NCI-H1092 (cell line): Measurements from ENCODE around the gene SYT2.

Experiments
- DNase-seq: peaks from one replicate; lab custom pipeline; 2025; lab: John Stamatoyannopoulos, UW

SYT2 gene

DNA sequence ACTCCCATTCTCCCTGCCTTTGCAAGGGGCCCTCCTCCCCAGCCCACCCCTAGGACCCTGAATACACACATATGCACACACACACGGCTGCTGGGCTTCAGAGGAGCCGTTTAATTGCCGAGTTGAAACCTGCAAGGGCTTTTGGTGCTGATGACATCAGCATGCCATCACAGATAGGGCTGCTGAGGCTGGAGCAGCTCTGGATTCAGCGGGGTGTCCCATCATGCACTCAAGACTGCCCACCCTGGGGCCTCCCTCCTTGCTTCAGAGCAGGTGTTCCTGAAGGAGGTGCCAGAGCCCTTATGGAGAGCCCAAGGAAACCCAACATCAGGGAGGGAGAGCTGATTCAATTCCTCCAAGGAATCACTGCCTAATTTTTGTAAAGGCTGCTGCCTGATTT, 5.7 kb downstream of the SYT2 start:
- no peak for DNase-seq

DNA sequence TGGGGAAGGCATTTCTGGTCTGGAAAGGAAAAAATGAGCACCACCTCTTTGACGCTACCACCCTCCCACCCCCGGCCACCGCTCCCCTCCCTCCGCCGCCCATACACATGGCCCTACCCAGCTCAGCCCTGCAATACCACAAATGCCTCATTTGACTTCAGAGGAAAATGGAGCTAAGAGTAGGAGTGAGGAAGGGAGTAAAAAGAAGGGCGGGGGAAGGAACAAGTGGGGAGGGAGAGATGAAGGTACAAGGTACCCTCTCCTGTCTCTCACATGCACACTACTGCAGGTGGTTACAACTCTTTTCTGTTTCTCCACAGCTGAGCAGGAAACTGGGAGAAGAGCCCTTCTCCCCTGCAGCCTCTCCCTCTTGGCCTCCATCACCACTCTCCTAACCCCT, 7.1 kb downstream of the SYT2 start:
- no peak for DNase-seq

GRCh38 chr1:202702088-202702487, 8.2 kb downstream of the SYT2 start:
- DNase-seq = no peak

DNA sequence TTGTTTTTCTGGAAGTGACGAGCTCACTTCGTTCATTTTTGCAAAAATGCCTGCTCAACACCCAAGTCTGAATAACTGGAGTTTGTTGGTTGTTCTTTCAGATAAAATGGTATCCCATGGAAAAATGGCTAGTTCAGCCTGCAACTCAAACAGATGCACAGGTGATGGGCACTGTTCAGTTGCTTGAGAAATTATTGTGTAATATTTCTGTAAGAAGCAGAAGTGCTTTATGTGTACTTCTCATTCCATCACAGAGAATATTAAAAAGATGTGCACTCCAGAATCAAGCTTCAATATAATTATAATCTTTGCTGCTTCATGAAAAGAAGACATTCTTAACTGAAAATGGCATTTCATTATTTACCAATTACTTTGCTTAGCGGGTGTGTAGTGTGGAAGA, 9.1 kb downstream of the SYT2 start:
- DNase-seq = no peak

DNA sequence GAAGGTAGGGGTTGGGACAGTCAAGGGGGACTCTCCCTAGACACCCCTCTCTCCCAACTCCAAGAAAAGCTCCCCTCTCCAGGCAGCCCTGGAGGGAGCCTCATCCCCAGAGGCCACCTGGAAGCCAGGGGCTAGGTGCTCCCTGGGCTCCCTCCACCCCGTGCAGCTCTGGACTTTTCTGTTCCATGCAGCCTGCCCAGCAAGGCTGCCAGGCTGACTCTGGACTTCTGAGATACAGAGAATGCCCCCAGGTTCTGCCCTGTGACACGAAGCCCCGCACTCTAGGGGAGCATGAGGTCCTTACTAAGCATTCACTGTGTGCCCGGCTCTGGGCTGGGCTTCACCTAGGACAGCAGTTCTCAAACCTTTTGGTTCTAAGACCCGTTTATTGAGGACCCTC, 10.2 kb downstream of the SYT2 start:
- DNase-seq = no peak

DNA sequence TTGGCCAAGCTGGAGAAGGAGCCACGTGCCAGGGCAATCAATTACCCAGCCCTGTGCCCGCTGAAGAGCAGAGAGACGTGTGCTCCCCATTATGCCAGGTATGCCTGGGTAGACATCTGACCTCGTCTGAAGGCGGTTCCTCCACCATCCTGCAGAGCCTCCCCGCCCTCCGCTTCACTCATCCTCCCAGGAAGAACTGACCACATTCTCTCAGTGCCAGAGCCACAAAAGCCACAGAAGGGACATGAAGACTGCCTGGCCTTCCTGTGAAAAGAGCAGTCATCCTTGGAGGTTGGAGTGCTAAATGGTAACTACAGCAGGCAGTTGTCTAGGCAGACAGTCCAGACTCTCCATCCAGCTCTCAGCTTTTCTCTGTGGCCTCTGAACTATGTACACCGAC, 12.0 kb downstream of the SYT2 start:
- no peak for DNase-seq

DNA sequence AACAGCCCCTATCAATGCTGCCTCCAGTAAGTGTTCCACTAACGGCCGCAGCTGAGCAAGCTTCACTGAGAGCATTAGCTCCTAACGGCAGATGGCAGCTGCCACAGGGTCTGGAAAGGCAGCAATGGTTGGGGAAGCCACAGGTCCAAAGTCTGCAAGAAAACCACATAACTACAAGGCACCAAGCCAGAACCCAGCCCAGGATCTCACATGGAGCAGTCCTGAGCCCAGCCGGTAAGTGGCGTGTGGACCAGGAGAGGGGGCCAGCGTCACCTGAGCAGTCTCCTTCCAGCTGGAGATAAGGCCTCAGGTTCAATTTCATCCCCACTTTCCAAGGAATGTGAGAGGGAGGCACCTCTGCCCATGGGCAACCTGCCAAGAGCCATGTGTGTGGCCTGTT, 13.2 kb downstream of the SYT2 start:
- DNase-seq = peak; percentile 23

GRCh38 chr1:202694314-202694713, 15.9 kb downstream of the SYT2 start:
- peak; percentile 82 for DNase-seq

GRCh38 chr1:202692959-202693555, 17.2 kb downstream of the SYT2 start:
- DNase-seq = peak; percentile 3

DNA sequence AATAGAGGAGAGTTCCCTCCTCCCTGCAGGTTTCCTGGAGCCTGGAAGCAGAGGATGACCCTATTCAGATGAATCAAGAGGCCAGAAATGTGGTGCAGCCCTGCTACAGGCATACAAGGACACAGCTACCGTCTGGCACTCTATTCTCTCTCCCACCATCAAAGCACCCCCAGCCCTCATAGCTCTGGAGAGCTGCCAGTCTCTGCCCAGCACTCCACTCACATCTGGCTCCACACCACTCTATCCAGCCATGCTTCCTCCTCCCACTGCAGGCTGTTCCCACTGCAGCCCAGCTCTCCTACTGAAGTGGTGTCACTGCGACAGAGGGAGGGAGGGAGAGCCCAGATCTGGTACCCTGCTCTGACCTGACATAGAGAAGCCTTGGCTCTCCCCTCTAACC, 18.4 kb downstream of the SYT2 start:
- DNase-seq = peak; percentile 90

GRCh38 chr1:202689493-202690342, 20.5 kb downstream of the SYT2 start:
- no peak for DNase-seq

DNA sequence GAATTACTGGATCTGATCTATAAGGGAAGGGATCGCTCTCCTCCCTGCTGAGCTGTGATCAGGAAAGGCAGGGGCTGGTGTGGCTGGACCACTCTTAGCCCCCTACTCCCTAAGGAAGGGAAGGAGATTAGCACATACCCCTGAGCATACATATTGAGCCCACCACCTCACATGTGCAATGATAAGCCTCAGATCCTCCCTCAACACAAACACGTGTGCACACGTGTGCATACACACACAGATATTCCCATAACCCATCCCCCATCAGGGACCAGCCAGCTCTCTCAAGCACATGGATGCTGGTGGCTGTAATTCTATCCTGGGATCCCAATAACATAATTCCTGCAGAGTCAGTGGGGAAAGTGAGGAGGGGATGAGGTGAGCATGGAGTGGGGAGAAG, 21.2 kb downstream of the SYT2 start:
- no peak for DNase-seq

DNA sequence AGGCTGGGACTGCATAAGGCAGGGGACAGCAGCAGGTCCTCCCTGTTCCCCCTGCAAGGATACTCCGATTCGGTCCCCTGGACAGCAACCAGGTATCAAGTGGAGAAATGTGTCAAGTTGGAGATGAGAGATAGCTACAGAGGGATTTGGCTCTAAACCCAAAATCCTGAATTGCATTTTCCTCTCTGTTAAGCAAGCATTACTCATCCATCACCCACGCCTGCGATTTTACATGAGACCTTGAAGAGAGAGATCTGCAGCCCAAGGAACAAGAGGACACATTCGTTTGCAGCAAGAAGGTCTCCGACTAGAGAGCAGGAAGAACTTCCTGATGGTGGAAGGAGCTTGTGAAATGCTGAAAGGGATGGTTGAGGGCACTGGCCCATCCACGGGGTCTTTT, 21.9 kb downstream of the SYT2 start:
- DNase-seq = no peak

DNA sequence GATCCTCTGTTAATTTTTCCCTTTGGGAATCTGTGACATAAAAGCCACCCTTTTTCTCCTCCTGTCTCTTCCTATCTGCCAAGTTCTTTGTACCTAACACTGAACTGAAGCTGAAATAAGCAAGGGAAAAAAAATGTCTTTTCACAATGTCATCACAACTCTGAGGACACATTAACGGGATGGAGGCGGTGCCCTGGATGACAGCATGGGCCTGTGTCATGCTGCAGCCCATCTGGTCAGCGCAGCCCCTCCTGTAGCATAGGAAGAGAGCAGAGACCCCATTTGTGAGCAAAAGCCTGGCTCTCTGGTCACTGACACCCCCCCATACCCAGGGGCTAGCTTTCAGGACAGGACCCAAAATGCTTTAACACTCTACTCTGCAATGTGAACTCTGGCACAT, 22.5 kb downstream of the SYT2 start:
- DNase-seq = no peak

- no peak for DNase-seq
Measured at GRCh38 chr1:202687370-202687769, 22.9 kb downstream of the SYT2 start.

DNA sequence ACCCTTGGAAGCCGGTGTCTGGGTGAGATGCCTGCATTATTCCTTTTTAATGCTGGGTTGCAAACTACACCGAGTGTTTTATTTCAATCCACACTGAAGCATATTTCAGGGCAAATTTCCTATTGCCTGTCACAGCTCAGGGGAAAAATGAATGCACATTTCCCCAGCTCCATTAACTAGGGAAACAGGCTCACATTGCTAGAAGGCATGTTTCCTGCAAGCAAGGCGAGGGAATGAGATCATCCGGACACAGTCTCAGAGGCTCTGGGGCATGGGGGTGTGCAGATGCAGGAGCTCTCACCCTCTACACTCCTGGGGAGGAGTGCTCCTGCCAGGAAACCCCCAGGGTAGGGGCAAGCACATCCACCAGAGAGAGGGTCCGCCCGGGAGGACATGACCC, 24.6 kb downstream of the SYT2 start:
- no peak for DNase-seq

DNA sequence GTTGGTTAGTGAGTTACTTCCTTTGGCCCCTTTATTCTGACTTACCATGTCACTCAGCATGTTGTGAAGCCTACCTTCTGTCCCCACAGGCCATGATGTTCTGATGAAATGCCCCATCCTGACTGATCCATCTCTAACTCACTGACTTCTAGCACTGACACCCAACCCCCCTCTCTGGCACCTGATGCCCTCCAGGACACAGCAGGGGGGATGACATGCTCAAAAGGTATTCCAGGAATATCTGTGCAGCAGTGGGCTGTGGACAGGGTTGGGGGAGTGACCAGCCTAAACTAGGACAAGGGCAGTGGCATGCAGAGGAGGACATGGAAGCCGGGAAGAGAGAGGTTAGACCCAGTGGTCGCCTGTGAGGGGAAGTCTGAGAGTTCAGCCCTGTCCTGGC, 25.5 kb downstream of the SYT2 start:
- DNase-seq = peak; percentile 9

DNA sequence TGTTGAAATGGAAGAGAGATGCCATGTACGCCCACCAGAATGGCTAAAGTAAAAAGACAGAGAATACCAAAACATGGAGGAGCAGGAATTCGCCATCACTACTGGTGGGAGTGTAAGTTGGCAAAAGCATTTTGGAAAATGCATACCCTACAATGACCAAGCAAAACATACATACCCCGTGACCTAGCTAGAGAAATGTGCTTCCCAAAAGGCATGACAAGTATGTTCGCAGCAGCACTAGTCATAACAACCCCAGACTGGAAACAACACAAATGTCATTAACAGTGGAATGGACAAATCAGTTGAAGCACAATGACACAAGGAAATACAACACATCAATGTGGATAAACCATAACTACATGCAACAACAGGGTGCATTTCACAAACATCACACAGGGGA, 27.2 kb downstream of the SYT2 start:
- DNase-seq = no peak

DNA sequence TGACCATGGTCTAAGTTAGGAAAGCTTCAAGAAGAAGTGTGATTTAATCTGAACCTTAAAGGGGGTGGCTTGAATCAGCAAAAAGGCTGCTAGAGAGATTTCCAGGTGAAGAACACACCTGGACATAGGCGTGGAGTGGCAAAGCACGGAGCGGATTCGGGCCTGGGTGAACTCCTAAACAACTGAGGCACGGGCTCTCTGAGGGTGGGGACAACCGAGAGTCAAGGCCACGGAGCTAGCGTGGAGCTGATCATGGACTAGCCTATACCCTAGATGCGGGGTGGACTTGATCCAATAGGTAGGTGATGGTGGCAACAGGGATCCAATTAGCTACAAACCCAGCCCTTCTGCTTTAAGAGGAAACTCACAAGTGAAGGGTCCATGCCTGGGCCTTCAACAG, 27.8 kb downstream of the SYT2 start:
- DNase-seq = no peak

GRCh38 chr1:202681736-202682420, 28.4 kb downstream of the SYT2 start:
- DNase-seq = no peak

GRCh38 chr1:202680586-202681352, 29.5 kb downstream of the SYT2 start:
- no peak for DNase-seq

DNA sequence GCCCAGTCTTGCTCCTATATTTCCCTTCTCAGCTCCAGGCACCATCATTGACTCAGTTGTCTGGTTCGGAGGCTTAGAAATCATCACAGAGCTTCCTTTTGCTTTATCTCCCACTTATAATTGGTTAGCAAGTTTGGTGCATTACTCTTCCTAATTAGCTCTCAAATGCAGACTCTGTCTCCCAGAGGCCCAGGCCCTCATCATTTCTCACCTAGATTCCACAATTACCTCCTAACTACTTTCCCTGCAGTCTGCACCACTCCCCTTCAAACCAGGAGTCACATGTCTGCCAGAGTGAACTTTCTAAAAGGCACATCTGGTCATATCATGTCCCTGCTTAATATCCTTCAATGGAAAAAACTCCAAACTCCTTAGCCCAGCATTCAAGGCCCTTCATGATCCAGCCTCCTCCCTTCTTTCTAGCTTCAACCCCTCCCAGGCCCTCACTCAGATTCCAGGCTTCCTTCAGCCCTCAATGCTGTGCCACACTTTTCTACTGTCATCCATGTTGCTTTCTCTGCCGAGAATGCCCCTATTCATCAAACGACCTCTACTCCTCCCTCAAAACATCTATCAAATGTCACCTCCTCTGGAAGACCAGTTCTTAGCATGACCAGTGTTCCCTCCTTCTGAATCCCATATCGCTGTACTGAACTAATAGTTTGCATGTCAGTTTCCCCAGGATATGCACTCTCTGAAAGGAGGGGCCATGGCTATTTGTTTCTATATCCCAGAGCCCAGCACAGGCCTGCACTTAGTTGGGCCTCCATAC, 30.7 kb downstream of the SYT2 start:
- DNase-seq = no peak
